Transverse colon (tissue), 4 donors: ENCODE measurements around the gene KIF16B. TPM values are rescaled to one million over a fixed set of nuclear protein-coding genes. Genes with fewer than 3 reads are reported as not detected.

Experiments
- DNase-seq: peaks from one replicate; pipeline ENCODE4 v3.0.0-alpha.2; 2019
- H3K27ac ChIP-seq, 4 donors: fragments of 200-600 bp; sonication (generic); 2 replicates each; pipeline ENCODE4 v1.5.1; 2016 to 2018; ENCODE audit warnings: inconsistent platforms in 4 of 4
- H3K27me3 ChIP-seq: fragments of 200-600 bp; sonication (generic); 2 replicates; pipeline ENCODE4 v1.5.1; 2017; ENCODE audit warnings: inconsistent platforms
- H3K36me3 ChIP-seq, 4 donors: fragments of 200-600 bp; sonication (generic); 2 replicates each; pipeline ENCODE4 v1.5.1; 2017 to 2019; ENCODE audit warnings: inconsistent platforms in 4 of 4
- H3K4me1 ChIP-seq, 4 donors: fragments of 200-600 bp; sonication (generic); 2 replicates each; pipeline ENCODE4 v1.5.1; 2017 to 2020; ENCODE audit warnings: inconsistent platforms in 4 of 4
- H3K4me3 ChIP-seq, 4 donors: fragments of 200-600 bp; sonication (generic); 1 replicate in 1 of 4; 2 replicates in 3 of 4; pipeline versions ENCODE4 v1.5.1 to v1.6.1; 2017 to 2019; ENCODE audit warnings: inconsistent platforms in 4 of 4
- H3K9me3 ChIP-seq, 2 donors: fragments of 200-600 bp; sonication (generic); 2 replicates each; pipeline ENCODE4 v1.5.1; 2017 to 2019; ENCODE audit warnings: inconsistent platforms in 2 of 2
- CTCF ChIP-seq, 5 experiments: fragments of 200-600 bp in 3 of 5; fragments of 450-650 bp in 2 of 5; sonication (generic) in 3 of 5; IDR thresholded peaks; 1 replicate in 2 of 5; 2 replicates in 3 of 5; pipeline ENCODE4 v1.5.1; 2016 to 2017; ENCODE audit warnings: antibody characterized with exemption in 5 of 5, inconsistent platforms in 3 of 5, mild to moderate bottlenecking in 2 of 5, moderate library complexity in 1 of 5
- EP300 ChIP-seq: sonication (generic); formaldehyde crosslinking; IDR thresholded peaks from one replicate; pipeline ENCODE4 v1.6.1; 2017; ENCODE audit warnings: antibody characterized with exemption, low read depth
- POLR2A ChIP-seq: fragments of 450-650 bp; IDR thresholded peaks from one replicate; pipeline ENCODE4 v1.6.1; 2016; ENCODE audit warnings: antibody characterized with exemption, mild to moderate bottlenecking, moderate library complexity
- POLR2AphosphoS5 ChIP-seq, 3 donors: sonication (generic); formaldehyde crosslinking; IDR thresholded peaks; one replicate each; pipeline ENCODE4 v1.6.1; 2016; ENCODE audit warnings: antibody characterized with exemption in 3 of 3
- WGBS, 2 donors: methylation state at CpG; one replicate each; pipeline ENCODE4 v1.1.5; 2018; ENCODE audit warnings: low coverage in 1 of 2; 5-methylcytosine and 5-hydroxymethylcytosine counted together
- in situ Hi-C, 4 donors: fragments of 200-750 bp; cut with MboI; loops; one replicate each; pipeline versions ENCODE4 v1.15.0 to v1.15.1; 2017; ENCODE audit warnings: low sequenced_read_pairs in 3 of 4, low pct_ligation_motif_present in 1 of 4, low pct_unique_long_range_greater_than_20kb in 1 of 4
- intact Hi-C: fragments of 100-400 bp; cut with DNase I; formaldehyde crosslinking; loops from one replicate; pipeline ENCODE4 v1.15.1; 2023; ENCODE audit warnings: low total_unique reads
- total RNA-seq, 4 donors: library from RNA; depleted of rRNA; stranded (reverse); fragments of >200 nt; gene quantifications; one replicate each; pipeline ENCODE4 v1.1.0, GENCODE V29; 2016

The KIF16B gene
- total RNA-seq, 4 donors from 2014 or later, result 82.7 to 154 (median 90.1) TPM

GRCh38 chr20:16455324-16455723, 117.9 kb downstream of the KIF16B start:
- intact Hi-C loops, result no loop called here
- in situ Hi-C loops, result no loop called here
- Histone ChIP-seq H3K9me3 (no peaks in the 10 kb centered on the region), H3K36me3 (no peaks in the 10 kb centered on the region), H3K27me3 (no peaks in the 10 kb centered on the region), H3K27ac (no peak overlapping the region), H3K4me3 (no peak overlapping the region), H3K4me1 (peaks cover 0 to 14% (median 2%) of the 10 kb centered on the region in 4 donors)
- no peak for TF ChIP-seq POLR2AphosphoS5 (IDR thresholded peaks at IDR 0.05)
- no peak for TF ChIP-seq EP300
- TF ChIP-seq POLR2A, result no peak
- 41 to 50% methylated on average over 1 of the region's 1 CpG for WGBS, 2 donors
- no peak for DNase-seq

DNA sequence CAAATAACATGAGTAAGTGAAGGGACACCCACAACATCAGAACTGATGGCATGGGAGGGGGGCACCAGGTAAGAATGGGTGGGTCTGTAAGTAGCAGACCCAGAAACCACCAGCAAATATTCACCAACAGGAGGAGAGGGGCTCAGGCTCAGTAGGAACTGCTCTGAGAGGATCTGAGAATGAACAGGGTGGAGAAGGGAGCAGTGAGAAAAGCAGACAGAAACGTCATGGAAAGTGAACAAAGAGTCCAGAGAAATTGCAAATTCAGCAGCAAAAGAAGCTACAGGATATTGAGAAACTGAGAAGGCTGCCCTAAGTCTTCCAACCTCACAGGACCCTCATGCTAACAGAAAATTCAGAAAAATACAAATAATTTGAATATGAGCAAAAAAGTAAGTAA, 121.3 kb downstream of the KIF16B start:
- in situ Hi-C loops, result no loop called here

DNA sequence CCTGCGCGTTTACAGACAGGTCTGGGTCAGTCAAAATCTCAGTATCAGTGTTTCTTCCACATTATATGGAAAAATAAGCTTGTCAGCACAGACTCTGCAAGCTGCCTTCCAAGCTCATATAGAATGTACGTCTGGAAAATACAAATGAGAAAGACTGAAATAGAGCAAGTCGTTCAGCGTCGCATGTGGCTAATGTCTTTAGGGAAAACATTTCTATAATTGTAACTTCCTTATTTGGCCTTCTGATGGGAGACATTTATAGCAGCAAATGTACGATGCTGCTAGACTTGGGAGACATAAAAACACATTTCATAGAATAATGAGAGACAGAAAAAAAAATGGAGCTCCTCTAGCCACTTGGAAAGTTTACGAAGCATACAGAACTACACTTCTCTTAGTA, 122.2 kb downstream of the KIF16B start:
- WGBS, 2 donors, result 72 to 78% methylated on average over 8 of the region's 8 CpGs
- in situ Hi-C loops, result no loop called here

More for the DNA sequence above, 121.3 kb downstream of the KIF16B start:
- DNase-seq, result no peak
- H3K27ac ChIP-seq, result no peak overlapping the region
- no peak overlapping the region for H3K4me3 ChIP-seq
- no peak for TF ChIP-seq EP300
- TF ChIP-seq POLR2AphosphoS5 (IDR thresholded peaks at IDR 0.05), result no peak
- TF ChIP-seq POLR2A, result no peak
- TF ChIP-seq CTCF (IDR thresholded peaks at IDR 0.05), result no peak
- intact Hi-C loops, result no loop called here
- no peaks in the 10 kb centered on the region for H3K27me3 ChIP-seq
- no peaks in the 10 kb centered on the region for H3K36me3 ChIP-seq
- peaks cover 0 to 8% (median 2%) of the 10 kb centered on the region in 4 donors for H3K4me1 ChIP-seq
- H3K9me3 ChIP-seq, result no peaks in the 10 kb centered on the region
- WGBS, 2 donors, result 50 to 63% methylated on average over 1 of the region's 1 CpG

GRCh38 chr20:16446991-16447390, 126.3 kb downstream of the KIF16B start:
- no peaks in the 10 kb centered on the region for H3K9me3 ChIP-seq
- no peaks in the 10 kb centered on the region for H3K4me1 ChIP-seq
- H3K36me3 ChIP-seq, result no peaks in the 10 kb centered on the region
- TF ChIP-seq EP300 (no peak), CTCF (IDR thresholded peaks at IDR 0.05) (no peak), POLR2A (no peak), POLR2AphosphoS5 (IDR thresholded peaks at IDR 0.05) (no peak)
- no peak overlapping the region for H3K4me3 ChIP-seq
- no peaks in the 10 kb centered on the region for H3K27me3 ChIP-seq
- in situ Hi-C loops, result no loop called here
- no peak for DNase-seq
- intact Hi-C loops, result no loop called here
- 82 to 94% methylated on average over 3 of the region's 3 CpGs for WGBS, 2 donors
- H3K27ac ChIP-seq, result no peak overlapping the region

More for the DNA sequence above, 122.2 kb downstream of the KIF16B start:
- Histone ChIP-seq H3K27me3 (no peaks in the 10 kb centered on the region), H3K4me3 (no peak overlapping the region), H3K9me3 (no peaks in the 10 kb centered on the region), H3K36me3 (no peaks in the 10 kb centered on the region), H3K4me1 (peaks cover 0 to 8% (median 2%) of the 10 kb centered on the region in 4 donors), H3K27ac (no peak overlapping the region)
- intact Hi-C loops, result no loop called here
- DNase-seq, result no peak
- TF ChIP-seq EP300 (no peak), CTCF (IDR thresholded peaks at IDR 0.05) (no peak), POLR2A (no peak), POLR2AphosphoS5 (IDR thresholded peaks at IDR 0.05) (no peak)

DNA sequence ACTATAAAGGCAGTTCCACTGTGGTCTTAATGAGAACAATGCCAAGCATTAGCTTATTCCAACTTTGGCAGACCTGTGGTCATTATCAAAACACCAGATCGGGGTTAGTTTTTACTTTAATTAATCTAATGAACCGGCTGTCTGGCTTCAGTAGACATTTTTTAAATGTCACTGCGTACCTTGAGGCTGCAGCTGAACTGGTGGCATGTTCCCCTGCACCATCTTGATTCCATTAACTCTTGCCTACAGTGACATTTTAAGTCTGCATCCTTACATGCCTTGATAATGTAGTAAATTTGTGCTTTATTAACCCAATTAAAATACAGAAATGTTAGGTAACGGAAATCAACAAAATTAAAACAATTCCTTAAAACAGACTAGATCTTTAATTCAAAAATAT, 127.0 kb downstream of the KIF16B start:
- Histone ChIP-seq H3K27me3 (no peaks in the 10 kb centered on the region), H3K4me3 (no peak overlapping the region), H3K36me3 (no peaks in the 10 kb centered on the region), H3K9me3 (no peaks in the 10 kb centered on the region), H3K4me1 (no peaks in the 10 kb centered on the region), H3K27ac (no peak overlapping the region)
- in situ Hi-C loops, result no loop called here
- DNase-seq, result no peak
- intact Hi-C loops, result no loop called here
- no peak for TF ChIP-seq POLR2A
- TF ChIP-seq POLR2AphosphoS5 (IDR thresholded peaks at IDR 0.05), result no peak
- TF ChIP-seq EP300, result no peak
- TF ChIP-seq CTCF (IDR thresholded peaks at IDR 0.05), result no peak
- 87 to 89% methylated on average over 4 of the region's 4 CpGs for whole genome bisulfite sequencing, 2 donors
